GM18951 (cell line): Measurements from ENCODE around the gene CTIF.

ENCODE experiments used
- POLR2A ChIP-seq: IDR thresholded peaks from 4 replicates; pipeline ENCODE4 v1.6.1; 2011; ENCODE audit warnings: mild to moderate bottlenecking; ENCODE audit not compliant: insufficient read length, insufficient read depth; ENCODE audit errors: extremely low read depth
- in situ Hi-C: fragments of 300-500 bp; cut with MboI; formaldehyde crosslinking; loops from one replicate; pipeline ENCODE4 v1.12.0; 2022; ENCODE audit warnings: low sequenced_read_pairs, mixed read lengths, inconsistent platforms; ENCODE audit not compliant: unreplicated experiment

Gene CTIF

GRCh38 chr18:48551100-48551499 is 12.3 kb downstream of the CTIF start:
- in situ Hi-C loops = no loop called here
- TF ChIP-seq POLR2A = no peak

- in situ Hi-C loops = no loop called here
- no peak for TF ChIP-seq POLR2A
These were observed 13.3 kb downstream of the CTIF start for GRCh38 chr18:48552130-48552529.

GRCh38 chr18:48553236-48553635 is 14.4 kb downstream of the CTIF start:
- TF ChIP-seq POLR2A = no peak
- in situ Hi-C loops = no loop called here

- in situ Hi-C loops = no loop called here
- no peak for TF ChIP-seq POLR2A
These were observed 16.0 kb downstream of the CTIF start for GRCh38 chr18:48554610-48555400.

- TF ChIP-seq POLR2A = no peak
- in situ Hi-C loops = no loop called here
These were observed 16.7 kb downstream of the CTIF start for GRCh38 chr18:48555465-48555995.

- TF ChIP-seq POLR2A = no peak
- in situ Hi-C loops = no loop called here
These were observed 18.9 kb downstream of the CTIF start for GRCh38 chr18:48557640-48558174.

GRCh38 chr18:48558248-48558647 is 19.4 kb downstream of the CTIF start:
- TF ChIP-seq POLR2A = no peak
- in situ Hi-C loops = no loop called here

GRCh38 chr18:48560491-48560890 is 21.7 kb downstream of the CTIF start:
- TF ChIP-seq POLR2A = no peak
- in situ Hi-C loops = no loop called here

- no peak for TF ChIP-seq POLR2A
- in situ Hi-C loops = no loop called here
These were observed 23.2 kb downstream of the CTIF start for GRCh38 chr18:48562075-48562474.

- no peak for TF ChIP-seq POLR2A
- in situ Hi-C loops = no loop called here
These were observed 24.2 kb downstream of the CTIF start for GRCh38 chr18:48563027-48563426.

- in situ Hi-C loops = no loop called here
- TF ChIP-seq POLR2A = no peak
These were observed 25.3 kb downstream of the CTIF start for GRCh38 chr18:48564139-48564538.

- no peak for TF ChIP-seq POLR2A
- in situ Hi-C loops = no loop called here
These were observed 26.3 kb downstream of the CTIF start for GRCh38 chr18:48565105-48565504.

- no peak for TF ChIP-seq POLR2A
- in situ Hi-C loops = no loop called here
These were observed 27.8 kb downstream of the CTIF start for GRCh38 chr18:48566589-48566988.

- no peak for TF ChIP-seq POLR2A
- in situ Hi-C loops = no loop called here
These were observed 28.6 kb downstream of the CTIF start for GRCh38 chr18:48567388-48567787.
